GM23248 (cell line): ENCODE results near the gene TIAM2.

Experiments used
- EZH2 ChIP-seq: fragments of 200-600 bp; sonication (generic); IDR thresholded peaks from 2 replicates; pipeline ENCODE4 v1.6.1; 2018; ENCODE audit warnings: antibody characterized with exemption, mild to moderate bottlenecking; ENCODE audit not compliant: insufficient read depth, poor library complexity, severe bottlenecking
- EZH2phosphoT487 ChIP-seq: fragments of 200-600 bp; sonication (generic); IDR thresholded peaks from 2 replicates; pipeline ENCODE4 v1.6.1; 2018; ENCODE audit warnings: antibody characterized with exemption, moderate library complexity, mild to moderate bottlenecking, low read depth; ENCODE audit not compliant: insufficient read depth

GRCh38 chr6:155010940-155011339 is 15.8 kb downstream of the TIAM2 start:
- no peak for TF ChIP-seq EZH2phosphoT487
- no peak for TF ChIP-seq EZH2
